Umbilical cord (tissue), 2 donors: ENCODE data around the gene RGS11. TPM values are rescaled to one million over a fixed set of nuclear protein-coding genes. Genes with fewer than 3 reads are reported as not detected.

ENCODE experiments used
- DNase-seq: peaks from one replicate; pipeline ENCODE4 v3.0.0-alpha.2; 2015; ENCODE audit warnings: low spot score
- total RNA-seq: library from RNA; depleted of rRNA; stranded (reverse); fragments of >200 nt; gene quantifications from one replicate; pipeline ENCODE4 v1.2.3, GENCODE V29; 2014; ENCODE audit warnings: low replicate concordance; ENCODE audit not compliant: insufficient read depth

Gene RGS11
- total RNA-seq: 6.0 TPM

- DNase-seq: no peak
Observed at GRCh38 chr16:275786-276232, at the start of gene RGS11. TSS of gene RGS11 (minus strand) at chr16:275944. CDS start at chr16:275911, 33 bp downstream.

- no peak for DNase-seq
Observed at GRCh38 chr16:324451-325334, 48.9 kb upstream of the RGS11 start.

- no peak for DNase-seq
Observed at GRCh38 chr16:324201-324450, 48.4 kb upstream of the RGS11 start.

- no peak for DNase-seq
Observed at GRCh38 chr16:322476-323143, 46.9 kb upstream of the RGS11 start.

GRCh38 chr16:321532-321931 lies 45.8 kb upstream of the RGS11 start:
- no peak for DNase-seq

- no peak for DNase-seq
Observed at GRCh38 chr16:320206-320605, 44.5 kb upstream of the RGS11 start.

GRCh38 chr16:318628-319027 lies 42.9 kb upstream of the RGS11 start:
- no peak for DNase-seq

- no peak for DNase-seq
Observed at GRCh38 chr16:317583-317982, 41.8 kb upstream of the RGS11 start.

- DNase-seq: no peak
Observed at GRCh38 chr16:316741-317464, 41.2 kb upstream of the RGS11 start.

GRCh38 chr16:314795-315299 lies 39.1 kb upstream of the RGS11 start:
- DNase-seq: no peak

GRCh38 chr16:314351-314750 lies 38.6 kb upstream of the RGS11 start:
- no peak for DNase-seq

- no peak for DNase-seq
Observed at GRCh38 chr16:311725-312124, 36.0 kb upstream of the RGS11 start.

GRCh38 chr16:309476-309875 lies 33.7 kb upstream of the RGS11 start:
- no peak for DNase-seq

GRCh38 chr16:307691-308312 lies 32.1 kb upstream of the RGS11 start:
- no peak for DNase-seq

- no peak for DNase-seq
Observed at GRCh38 chr16:306911-307370, 31.2 kb upstream of the RGS11 start.

GRCh38 chr16:305916-306626 lies 30.3 kb upstream of the RGS11 start:
- no peak for DNase-seq

GRCh38 chr16:303760-304505 lies 28.2 kb upstream of the RGS11 start:
- DNase-seq: no peak

- no peak for DNase-seq
Observed at GRCh38 chr16:301950-302349, 26.2 kb upstream of the RGS11 start.

GRCh38 chr16:301235-301634 lies 25.5 kb upstream of the RGS11 start:
- no peak for DNase-seq

- no peak for DNase-seq
Observed at GRCh38 chr16:297832-298231, 22.1 kb upstream of the RGS11 start.
